ENCODE results near the gene PCDH9. TPM values are rescaled to one million over a fixed set of nuclear protein-coding genes. Genes with fewer than 3 reads are reported as not detected.

Gene PCDH9
- polyA plus RNA-seq, 1 of the 3 experiments (the other 2 are of a cell fraction) = 1.3 TPM

DNA sequence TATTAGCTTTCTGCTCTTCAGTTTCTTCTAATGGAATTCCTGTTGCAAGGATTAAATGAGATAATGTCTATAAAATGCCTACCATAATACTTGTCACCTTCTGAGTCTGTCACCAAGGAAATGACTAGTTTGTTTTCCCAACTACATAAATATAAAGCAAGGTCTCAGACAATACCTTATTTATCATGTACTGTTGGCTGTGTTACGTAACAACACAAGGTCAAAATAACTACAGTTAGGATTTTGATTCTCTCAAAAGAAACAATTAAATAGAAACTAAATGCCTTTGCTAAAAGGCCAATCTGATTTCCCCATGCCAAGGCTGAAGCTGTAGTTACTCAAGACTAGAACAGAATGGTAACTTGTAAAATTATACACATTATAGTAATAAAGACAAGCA is 134.5 kb downstream of the PCDH9 start:
- Histone ChIP-seq H3K36me3 (replicated peaks in 1 of 2; ENCODE audit: control insufficient read depth in 1 of 2, insufficient read depth in 2 of 2, low read length in 1 of 2) (no peaks in the 10 kb centered on the region), H3K4me3 (ENCODE audit: low read depth in 2 of 2, low read length in 1 of 2) (no peak overlapping the region), H3K9ac (no peak overlapping the region), H3K4me2 (no peak overlapping the region), H3K79me2 (ENCODE audit: insufficient read depth) (no peaks in the 10 kb centered on the region), H3K27me3 (ENCODE audit: insufficient read depth) (no peaks in the 10 kb centered on the region), H3K4me1 (ENCODE audit: control insufficient read depth in 1 of 2, insufficient read depth in 2 of 2, low read depth in 1 of 2, low read length in 1 of 2) (no peaks in the 10 kb centered on the region), H4K20me1 (ENCODE audit: insufficient read depth) (no peaks in the 10 kb centered on the region), H2AFZ (ENCODE audit: low read depth) (no peak overlapping the region), H3K9me2 (no peaks in the 10 kb centered on the region; the same call in 1 of the 2 replicates), H3K9me3 (no peaks in the 10 kb centered on the region), H3F3A (replicated peaks; ENCODE audit: insufficient read depth) (no peaks in the 10 kb centered on the region), H3K27ac (ENCODE audit: low read depth in 2 of 2, low read length in 1 of 2) (no peak overlapping the region)
- ChIA-PET POLR2A (no interaction called here), CTCF (interaction anchor here (1.0 kb wide), 1 partner anchor 27 kb away, joined by 3 read pairs; no protein-coding TSS in a partner anchor)
- TF ChIP-seq FOXM1 (IDR thresholded peaks at IDR 0.05; ENCODE audit: low read depth) = no peak
- no peak for TF ChIP-seq POLR2AphosphoS5 (IDR thresholded peaks at IDR 0.05; ENCODE audit: low read depth, low read length)
- TF ChIP-seq ELF1 (IDR thresholded peaks at IDR 0.05) = no peak
- 94% methylated on average over 1 of the region's 1 CpG for WGBS (ENCODE audit: low lambda C conversion rate)
- DNase-seq = no peak

DNA sequence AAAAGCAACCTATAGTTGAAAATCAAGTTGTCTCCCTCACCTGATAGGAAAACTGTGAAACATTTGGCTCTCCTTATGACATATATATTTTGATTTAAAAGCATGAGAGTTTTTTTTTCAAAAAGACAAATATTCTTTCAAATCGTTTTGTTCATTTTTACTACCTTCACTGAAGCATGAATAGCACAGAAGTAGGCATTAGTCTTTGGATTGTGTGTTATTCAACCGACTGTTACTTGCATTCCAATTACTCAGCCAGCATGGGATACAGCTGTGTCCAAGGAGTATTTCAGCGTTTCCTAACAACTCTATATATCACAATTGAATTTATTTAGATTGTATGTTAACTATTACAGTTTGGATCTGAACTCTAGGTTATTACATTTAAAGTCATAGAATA is 135.2 kb downstream of the PCDH9 start:
- H3K27ac ChIP-seq (ENCODE audit: low read depth in 2 of 2, low read length in 1 of 2) = no peak overlapping the region
- WGBS (ENCODE audit: low lambda C conversion rate) = 74% methylated on average over 3 of the region's 3 CpGs
- no peaks in the 10 kb centered on the region; the same call in 1 of the 2 replicates for H3K79me2 ChIP-seq (ENCODE audit: insufficient read depth)
- no peak for DNase-seq
- H3F3A ChIP-seq (replicated peaks; ENCODE audit: insufficient read depth) = no peaks in the 10 kb centered on the region
- H3K9me2 ChIP-seq = no peaks in the 10 kb centered on the region; the same call in 1 of the 2 replicates
- no peak overlapping the region for H2AFZ ChIP-seq (ENCODE audit: low read depth)
- H4K20me1 ChIP-seq (ENCODE audit: insufficient read depth) = no peaks in the 10 kb centered on the region
- no peaks in the 10 kb centered on the region for H3K27me3 ChIP-seq (ENCODE audit: insufficient read depth)
- TF ChIP-seq, protein P1, sequence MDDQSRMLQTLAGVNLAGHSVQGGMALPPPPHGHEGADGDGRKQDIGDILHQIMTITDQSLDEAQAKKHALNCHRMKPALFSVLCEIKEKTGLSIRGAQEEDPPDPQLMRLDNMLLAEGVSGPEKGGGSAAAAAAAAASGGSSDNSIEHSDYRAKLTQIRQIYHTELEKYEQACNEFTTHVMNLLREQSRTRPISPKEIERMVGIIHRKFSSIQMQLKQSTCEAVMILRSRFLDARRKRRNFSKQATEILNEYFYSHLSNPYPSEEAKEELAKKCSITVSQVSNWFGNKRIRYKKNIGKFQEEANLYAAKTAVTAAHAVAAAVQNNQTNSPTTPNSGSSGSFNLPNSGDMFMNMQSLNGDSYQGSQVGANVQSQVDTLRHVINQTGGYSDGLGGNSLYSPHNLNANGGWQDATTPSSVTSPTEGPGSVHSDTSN (IDR thresholded peaks at IDR 0.05) = no peak
- no peak overlapping the region for H3K4me3 ChIP-seq (ENCODE audit: low read depth in 2 of 2, low read length in 1 of 2)
- H3K9me3 ChIP-seq = no peaks in the 10 kb centered on the region
- ChIA-PET CTCF (interaction anchor here (1.0 kb wide), 1 partner anchor 28 kb away, joined by 3 read pairs; no protein-coding TSS in a partner anchor), POLR2A (no interaction called here)
- H3K9ac ChIP-seq = no peak overlapping the region
- H3K4me1 ChIP-seq (ENCODE audit: control insufficient read depth in 1 of 2, insufficient read depth in 2 of 2, low read depth in 1 of 2, low read length in 1 of 2) = no peaks in the 10 kb centered on the region
- no peaks in the 10 kb centered on the region for H3K36me3 ChIP-seq (replicated peaks in 1 of 2; ENCODE audit: control insufficient read depth in 1 of 2, insufficient read depth in 2 of 2, low read length in 1 of 2)
- no peak overlapping the region for H3K4me2 ChIP-seq

DNA sequence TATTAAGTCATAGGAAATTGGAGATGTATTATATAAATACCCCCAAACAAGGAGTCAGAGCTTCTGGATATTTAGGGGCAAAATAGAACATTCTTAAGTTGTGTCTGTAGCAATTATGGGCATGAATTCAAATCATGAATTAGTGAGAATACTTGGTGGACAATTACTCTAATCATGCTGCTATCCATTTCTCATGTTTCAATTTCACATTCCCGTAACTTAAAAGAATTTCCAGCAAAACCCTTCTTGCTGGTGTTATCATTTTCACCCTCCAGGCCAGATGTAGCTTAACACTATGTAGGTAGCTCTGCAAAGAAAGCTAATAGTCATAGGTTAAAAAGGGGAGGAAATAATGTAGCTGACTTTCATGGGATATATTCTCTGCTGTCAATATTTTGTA is 136.1 kb downstream of the PCDH9 start:
- no peaks in the 10 kb centered on the region for H3K36me3 ChIP-seq (replicated peaks in 1 of 2; ENCODE audit: control insufficient read depth in 1 of 2, insufficient read depth in 2 of 2, low read length in 1 of 2)
- H3K27ac ChIP-seq (ENCODE audit: low read depth in 2 of 2, low read length in 1 of 2) = no peak overlapping the region
- no peak overlapping the region for H3K9ac ChIP-seq
- H3K4me2 ChIP-seq = no peak overlapping the region
- no peaks in the 10 kb centered on the region; the same call in 1 of the 2 replicates for H3K9me2 ChIP-seq
- no peaks in the 10 kb centered on the region for H3K9me3 ChIP-seq
- TF ChIP-seq SIN3A (IDR thresholded peaks at IDR 0.05; ENCODE audit: borderline replicate concordance, low read depth, low read length) = no peak
- TF ChIP-seq, protein P2, sequence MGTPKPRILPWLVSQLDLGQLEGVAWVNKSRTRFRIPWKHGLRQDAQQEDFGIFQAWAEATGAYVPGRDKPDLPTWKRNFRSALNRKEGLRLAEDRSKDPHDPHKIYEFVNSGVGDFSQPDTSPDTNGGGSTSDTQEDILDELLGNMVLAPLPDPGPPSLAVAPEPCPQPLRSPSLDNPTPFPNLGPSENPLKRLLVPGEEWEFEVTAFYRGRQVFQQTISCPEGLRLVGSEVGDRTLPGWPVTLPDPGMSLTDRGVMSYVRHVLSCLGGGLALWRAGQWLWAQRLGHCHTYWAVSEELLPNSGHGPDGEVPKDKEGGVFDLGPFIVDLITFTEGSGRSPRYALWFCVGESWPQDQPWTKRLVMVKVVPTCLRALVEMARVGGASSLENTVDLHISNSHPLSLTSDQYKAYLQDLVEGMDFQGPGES (IDR thresholded peaks at IDR 0.05; ENCODE audit: low read depth, low read length) = no peak
- TF ChIP-seq RXRA (IDR thresholded peaks at IDR 0.05; ENCODE audit: borderline replicate concordance, low read depth) = no peak
- TF ChIP-seq, protein P3, sequence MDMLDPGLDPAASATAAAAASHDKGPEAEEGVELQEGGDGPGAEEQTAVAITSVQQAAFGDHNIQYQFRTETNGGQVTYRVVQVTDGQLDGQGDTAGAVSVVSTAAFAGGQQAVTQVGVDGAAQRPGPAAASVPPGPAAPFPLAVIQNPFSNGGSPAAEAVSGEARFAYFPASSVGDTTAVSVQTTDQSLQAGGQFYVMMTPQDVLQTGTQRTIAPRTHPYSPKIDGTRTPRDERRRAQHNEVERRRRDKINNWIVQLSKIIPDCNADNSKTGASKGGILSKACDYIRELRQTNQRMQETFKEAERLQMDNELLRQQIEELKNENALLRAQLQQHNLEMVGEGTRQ (IDR thresholded peaks at IDR 0.05; ENCODE audit: borderline replicate concordance, low read depth, low read length) = no peak
- H3K4me1 ChIP-seq (ENCODE audit: control insufficient read depth in 1 of 2, insufficient read depth in 2 of 2, low read depth in 1 of 2, low read length in 1 of 2) = no peaks in the 10 kb centered on the region
- H4K20me1 ChIP-seq (ENCODE audit: insufficient read depth) = no peaks in the 10 kb centered on the region
- no peaks in the 10 kb centered on the region for H3F3A ChIP-seq (replicated peaks; ENCODE audit: insufficient read depth)
- no peaks in the 10 kb centered on the region; the same call in 1 of the 2 replicates for H3K79me2 ChIP-seq (ENCODE audit: insufficient read depth)
- no peak overlapping the region for H2AFZ ChIP-seq (ENCODE audit: low read depth)
- WGBS (ENCODE audit: low lambda C conversion rate) = 88% methylated on average over 1 of the region's 1 CpG
- H3K27me3 ChIP-seq (ENCODE audit: insufficient read depth) = no peaks in the 10 kb centered on the region
- DNase-seq = no peak
- ChIA-PET POLR2A (no interaction called here), CTCF (no interaction called here)
- H3K4me3 ChIP-seq (ENCODE audit: low read depth in 2 of 2, low read length in 1 of 2) = no peak overlapping the region

Measured in SK-N-SH (cell line).